MM.1S (cell line): Measurements from ENCODE around the gene DTNB.
"Not testable (repeated sequence)": the region's sequence is repeated elsewhere in the genome, so short reads cannot be mapped to it uniquely, and the experiment has no call there.

Experiments used
- DNase-seq: peaks from one replicate; pipeline ENCODE4 v3.0.0-alpha.2; 2015
- H2AFZ ChIP-seq: fragments of 300-600 bp; sonication (generic); 2 replicates; pipeline ENCODE4 v1.6.0; 2016; ENCODE audit warnings: antibody characterized with exemption, low read length
- H3F3A ChIP-seq: fragments of 300-600 bp; sonication (generic); 2 replicates; pipeline ENCODE4 v1.6.1; 2016; ENCODE audit warnings: mild to moderate bottlenecking, antibody characterized with exemption, low read length, moderate library complexity, mixed read lengths; ENCODE audit not compliant: insufficient read depth
- H3K27ac ChIP-seq: fragments of 300-600 bp; sonication (generic); 2 replicates; pipeline ENCODE4 v1.5.1; 2016; ENCODE audit warnings: mild to moderate bottlenecking, low read length
- H3K27me3 ChIP-seq: fragments of 300-600 bp; sonication (generic); replicated peaks from 2 replicates; pipeline ENCODE4 v1.6.0; 2016; ENCODE audit warnings: low read length; ENCODE audit not compliant: insufficient read depth
- H3K36me3 ChIP-seq: fragments of 300-600 bp; sonication (generic); replicated peaks from 2 replicates; pipeline ENCODE4 v1.6.1; 2016; ENCODE audit warnings: mild to moderate bottlenecking, low read length, mixed read lengths; ENCODE audit not compliant: insufficient read depth
- H3K4me1 ChIP-seq: fragments of 300-600 bp; sonication (generic); 2 replicates; pipeline ENCODE4 v1.6.1; 2016; ENCODE audit warnings: low read length, mixed read lengths
- H3K4me2 ChIP-seq: fragments of 300-600 bp; sonication (generic); 2 replicates; pipeline ENCODE4 v1.6.0; 2016; ENCODE audit warnings: low read depth, low read length
- H3K4me3 ChIP-seq: fragments of 300-600 bp; sonication (generic); 2 replicates; pipeline ENCODE4 v1.5.1; 2016; ENCODE audit warnings: low read length, mixed read lengths
- H3K79me2 ChIP-seq: fragments of 300-600 bp; sonication (generic); 2 replicates; pipeline ENCODE4 v1.6.1; 2016; ENCODE audit warnings: mixed run types, low read length, mixed read lengths
- H3K9ac ChIP-seq: fragments of 300-600 bp; sonication (generic); 2 replicates; pipeline ENCODE4 v1.6.1; 2016; ENCODE audit warnings: low read length, mixed read lengths
- H3K9me2 ChIP-seq: fragments of 300-600 bp; sonication (generic); replicated peaks from 2 replicates; pipeline ENCODE4 v1.6.1; 2016; ENCODE audit warnings: mild to moderate bottlenecking, low read length, mixed read lengths; ENCODE audit not compliant: insufficient read depth
- H3K9me3 ChIP-seq: fragments of 300-600 bp; sonication (generic); replicated peaks from 2 replicates; pipeline ENCODE4 v1.6.1; 2016; ENCODE audit warnings: mild to moderate bottlenecking, low read length, mixed read lengths; ENCODE audit not compliant: insufficient read depth
- H4K20me1 ChIP-seq: fragments of 300-600 bp; sonication (generic); 2 replicates; pipeline ENCODE4 v1.6.1; 2016; ENCODE audit warnings: mild to moderate bottlenecking, low read length, moderate library complexity, mixed read lengths; ENCODE audit not compliant: insufficient read depth
- CTCF ChIP-seq: fragments of 300-600 bp; sonication (generic); IDR thresholded peaks from 2 replicates; pipeline ENCODE4 v1.5.1; 2016; ENCODE audit warnings: antibody characterized with exemption, low read length, mixed read lengths
- EZH2 ChIP-seq: fragments of 300-600 bp; sonication (generic); optimal IDR thresholded peaks from 2 replicates; pipeline ENCODE3; 2017; ENCODE audit warnings: low read depth, mild to moderate bottlenecking, antibody characterized with exemption, low read length, mixed read lengths
- EZH2phosphoT487 ChIP-seq: fragments of 300-600 bp; sonication (generic); IDR thresholded peaks from 2 replicates; pipeline ENCODE4 v1.6.1; 2018; ENCODE audit warnings: antibody characterized with exemption, low read length

DTNB gene

GRCh38 chr2:25642298-25642697 lies 31.1 kb downstream of the DTNB start:
- Histone ChIP-seq H3K4me2 (no peak overlapping the region), H3K9me3 (no peaks in the 10 kb centered on the region), H3K27ac (no peak overlapping the region), H4K20me1 (no peaks in the 10 kb centered on the region), H3K36me3 (no peaks in the 10 kb centered on the region), H3K9ac (no peak overlapping the region), H3K27me3 (no peaks in the 10 kb centered on the region), H3F3A (no peaks in the 10 kb centered on the region), H3K9me2 (no peaks in the 10 kb centered on the region), H3K4me3 (no peak overlapping the region), H3K79me2 (no peaks in the 10 kb centered on the region), H2AFZ (no peak overlapping the region), H3K4me1 (no peaks in the 10 kb centered on the region)
- DNase-seq, result no peak
- TF ChIP-seq EZH2phosphoT487, result no peak
- TF ChIP-seq CTCF, result no peak
- TF ChIP-seq EZH2, result no peak

- no peak for TF ChIP-seq EZH2
- TF ChIP-seq EZH2phosphoT487, result no peak
- TF ChIP-seq CTCF, result no peak
- no peak overlapping the region for H3K9ac ChIP-seq
- H3K9me2 ChIP-seq, result no peaks in the 10 kb centered on the region
- no peaks in the 10 kb centered on the region for H3K27me3 ChIP-seq
- H4K20me1 ChIP-seq, result no peaks in the 10 kb centered on the region
- no peaks in the 10 kb centered on the region for H3K79me2 ChIP-seq
- H3K4me3 ChIP-seq, result no peak overlapping the region
- H3K27ac ChIP-seq, result no peak overlapping the region
- no peak for DNase-seq
- no peaks in the 10 kb centered on the region for H3K9me3 ChIP-seq
- H3K4me2 ChIP-seq, result no peak overlapping the region
- no peak overlapping the region for H2AFZ ChIP-seq
- H3K4me1 ChIP-seq, result no peaks in the 10 kb centered on the region
- H3K36me3 ChIP-seq, result no peaks in the 10 kb centered on the region
- no peaks in the 10 kb centered on the region for H3F3A ChIP-seq
Measured at GRCh38 chr2:25639696-25640095, 33.7 kb downstream of the DTNB start.

GRCh38 chr2:25639131-25639530 lies 34.2 kb downstream of the DTNB start:
- no peak overlapping the region for H3K4me2 ChIP-seq
- TF ChIP-seq EZH2phosphoT487 (no peak), EZH2 (no peak), CTCF (no peak)
- no peaks in the 10 kb centered on the region for H3F3A ChIP-seq
- no peaks in the 10 kb centered on the region for H3K9me3 ChIP-seq
- no peak for DNase-seq
- no peaks in the 10 kb centered on the region for H4K20me1 ChIP-seq
- H3K9ac ChIP-seq, result no peak overlapping the region
- no peaks in the 10 kb centered on the region for H3K36me3 ChIP-seq
- H2AFZ ChIP-seq, result no peak overlapping the region
- H3K27me3 ChIP-seq, result no peaks in the 10 kb centered on the region
- H3K79me2 ChIP-seq, result no peaks in the 10 kb centered on the region
- H3K9me2 ChIP-seq, result no peaks in the 10 kb centered on the region
- H3K4me3 ChIP-seq, result no peak overlapping the region
- H3K4me1 ChIP-seq, result no peaks in the 10 kb centered on the region
- H3K27ac ChIP-seq, result no peak overlapping the region

GRCh38 chr2:25635797-25636196 lies 37.6 kb downstream of the DTNB start:
- no peak for DNase-seq
- no peaks in the 10 kb centered on the region for H3K9me3 ChIP-seq
- H3K9ac ChIP-seq, result no peak overlapping the region
- H3K4me2 ChIP-seq, result no peak overlapping the region
- H4K20me1 ChIP-seq, result no peaks in the 10 kb centered on the region
- H3K27ac ChIP-seq, result no peak overlapping the region
- H3K9me2 ChIP-seq, result no peaks in the 10 kb centered on the region
- no peak for TF ChIP-seq CTCF
- TF ChIP-seq EZH2phosphoT487, result no peak
- TF ChIP-seq EZH2, result no peak
- no peak overlapping the region for H3K4me3 ChIP-seq
- no peaks in the 10 kb centered on the region for H3K27me3 ChIP-seq
- H3K36me3 ChIP-seq, result no peaks in the 10 kb centered on the region
- H3K4me1 ChIP-seq, result no peaks in the 10 kb centered on the region
- no peak overlapping the region for H2AFZ ChIP-seq
- no peaks in the 10 kb centered on the region for H3K79me2 ChIP-seq
- no peaks in the 10 kb centered on the region for H3F3A ChIP-seq

- H3K27me3 ChIP-seq, H3K9ac ChIP-seq, H3K79me2 ChIP-seq, H3K9me2 ChIP-seq, H3K4me3 ChIP-seq, H3K4me1 ChIP-seq, H3K4me2 ChIP-seq, H3K9me3 ChIP-seq, DNase-seq, H3F3A ChIP-seq, H3K36me3 ChIP-seq, H4K20me1 ChIP-seq, H2AFZ ChIP-seq, H3K27ac ChIP-seq: not testable (repeated sequence)
Measured at GRCh38 chr2:25633801-25634200, 39.6 kb downstream of the DTNB start.
